ENCODE measurements around the gene FRA10AC1.

DNA sequence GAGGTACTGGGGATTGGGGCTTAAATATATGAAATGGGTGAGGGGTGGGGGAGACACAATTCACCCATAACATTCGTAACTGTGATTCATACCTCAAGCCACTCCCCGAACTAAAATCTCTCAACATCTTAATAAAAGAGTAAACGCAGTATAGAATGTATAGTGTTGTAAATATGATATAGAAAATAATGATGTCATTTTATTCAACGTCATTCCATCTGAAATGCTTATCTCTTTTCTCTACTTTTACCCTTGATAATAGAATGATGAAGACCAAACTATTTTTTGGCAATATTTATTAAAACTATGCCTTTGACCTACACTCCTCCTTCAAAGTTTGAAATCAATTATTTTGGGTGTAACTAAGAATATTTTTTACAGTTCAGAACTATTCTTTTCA is 36.4 kb downstream of the FRA10AC1 start:
- TF ChIP-seq, protein P1, sequence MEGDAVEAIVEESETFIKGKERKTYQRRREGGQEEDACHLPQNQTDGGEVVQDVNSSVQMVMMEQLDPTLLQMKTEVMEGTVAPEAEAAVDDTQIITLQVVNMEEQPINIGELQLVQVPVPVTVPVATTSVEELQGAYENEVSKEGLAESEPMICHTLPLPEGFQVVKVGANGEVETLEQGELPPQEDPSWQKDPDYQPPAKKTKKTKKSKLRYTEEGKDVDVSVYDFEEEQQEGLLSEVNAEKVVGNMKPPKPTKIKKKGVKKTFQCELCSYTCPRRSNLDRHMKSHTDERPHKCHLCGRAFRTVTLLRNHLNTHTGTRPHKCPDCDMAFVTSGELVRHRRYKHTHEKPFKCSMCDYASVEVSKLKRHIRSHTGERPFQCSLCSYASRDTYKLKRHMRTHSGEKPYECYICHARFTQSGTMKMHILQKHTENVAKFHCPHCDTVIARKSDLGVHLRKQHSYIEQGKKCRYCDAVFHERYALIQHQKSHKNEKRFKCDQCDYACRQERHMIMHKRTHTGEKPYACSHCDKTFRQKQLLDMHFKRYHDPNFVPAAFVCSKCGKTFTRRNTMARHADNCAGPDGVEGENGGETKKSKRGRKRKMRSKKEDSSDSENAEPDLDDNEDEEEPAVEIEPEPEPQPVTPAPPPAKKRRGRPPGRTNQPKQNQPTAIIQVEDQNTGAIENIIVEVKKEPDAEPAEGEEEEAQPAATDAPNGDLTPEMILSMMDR (IDR thresholded peaks at IDR 0.05), result no peak
- TF ChIP-seq EP300 (IDR thresholded peaks at IDR 0.05; ENCODE audit: low read depth) (no peak), POLR2A (IDR thresholded peaks at IDR 0.05) (no peak)

Measured in transverse colon (tissue), 3 donors.